ENCODE results near the gene IRAK2.

Gene IRAK2

DNA sequence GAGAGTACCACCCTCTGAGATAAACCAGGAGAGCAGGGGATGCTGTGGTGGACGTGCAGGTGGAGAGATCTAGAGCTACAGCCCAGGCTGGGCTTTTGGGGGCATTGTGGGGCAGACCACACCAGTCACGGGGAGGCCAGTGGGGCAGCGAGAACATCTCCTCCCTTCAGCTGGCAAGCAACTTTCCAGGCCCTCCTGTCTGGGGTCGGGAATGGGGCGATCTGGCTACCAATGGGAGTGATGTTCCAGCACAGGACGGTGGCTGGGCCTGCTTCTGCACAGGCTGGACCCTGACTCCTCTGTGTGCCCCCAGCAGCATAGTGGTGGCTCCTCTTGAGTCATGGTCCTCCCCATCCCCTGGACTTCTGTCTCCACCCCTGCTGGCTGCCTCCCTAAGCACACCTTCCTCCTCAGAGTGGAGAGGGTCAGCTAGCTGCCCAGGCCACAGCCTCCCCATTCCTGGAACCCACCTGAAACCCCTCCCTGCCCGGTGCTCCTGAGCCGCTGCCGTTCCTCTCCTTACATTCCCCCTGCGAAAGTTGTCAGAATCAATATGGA is 16.1 kb downstream of the IRAK2 start:
- Histone ChIP-seq H3K9ac (ENCODE audit: low read length) (peak overlapping the region; percentile 36), H3K27me3 (ENCODE audit: insufficient read depth, low read length) (no peaks in the 10 kb centered on the region), H3K79me2 (ENCODE audit: insufficient read depth, low read length) (no peaks in the 10 kb centered on the region), H3K9me2 (ENCODE audit: low read depth, low read length) (no peaks in the 10 kb centered on the region), H3K4me1 (ENCODE audit: insufficient read depth, low read length, severe bottlenecking) (peaks cover 52% of the 10 kb centered on the region), H3F3A (ENCODE audit: insufficient read depth, low read length) (no peaks in the 10 kb centered on the region), H3K4me2 (ENCODE audit: low read length) (peak overlapping the region; percentile 51), H3K9me3 (ENCODE audit: low read length) (no peaks in the 10 kb centered on the region), H3K4me3 (ENCODE audit: low read depth, low read length, poor library complexity, severe bottlenecking) (peak overlapping the region; percentile 20), H3K36me3 (ENCODE audit: insufficient read depth, low read length) (peaks cover 42% of the 10 kb centered on the region; the same call in 1 of the 2 replicates), H4K20me1 (ENCODE audit: insufficient read depth, low read length) (no peaks in the 10 kb centered on the region), H3K27ac (ENCODE audit: low read depth, low read length, poor library complexity, severe bottlenecking) (peak overlapping the region; percentile 92), H2AFZ (ENCODE audit: low read length) (no peak overlapping the region)
- TF ChIP-seq EZH2 (IDR thresholded peaks at IDR 0.05; ENCODE audit: borderline replicate concordance, low read length) = no peak
- TF ChIP-seq, protein P1, sequence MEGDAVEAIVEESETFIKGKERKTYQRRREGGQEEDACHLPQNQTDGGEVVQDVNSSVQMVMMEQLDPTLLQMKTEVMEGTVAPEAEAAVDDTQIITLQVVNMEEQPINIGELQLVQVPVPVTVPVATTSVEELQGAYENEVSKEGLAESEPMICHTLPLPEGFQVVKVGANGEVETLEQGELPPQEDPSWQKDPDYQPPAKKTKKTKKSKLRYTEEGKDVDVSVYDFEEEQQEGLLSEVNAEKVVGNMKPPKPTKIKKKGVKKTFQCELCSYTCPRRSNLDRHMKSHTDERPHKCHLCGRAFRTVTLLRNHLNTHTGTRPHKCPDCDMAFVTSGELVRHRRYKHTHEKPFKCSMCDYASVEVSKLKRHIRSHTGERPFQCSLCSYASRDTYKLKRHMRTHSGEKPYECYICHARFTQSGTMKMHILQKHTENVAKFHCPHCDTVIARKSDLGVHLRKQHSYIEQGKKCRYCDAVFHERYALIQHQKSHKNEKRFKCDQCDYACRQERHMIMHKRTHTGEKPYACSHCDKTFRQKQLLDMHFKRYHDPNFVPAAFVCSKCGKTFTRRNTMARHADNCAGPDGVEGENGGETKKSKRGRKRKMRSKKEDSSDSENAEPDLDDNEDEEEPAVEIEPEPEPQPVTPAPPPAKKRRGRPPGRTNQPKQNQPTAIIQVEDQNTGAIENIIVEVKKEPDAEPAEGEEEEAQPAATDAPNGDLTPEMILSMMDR (IDR thresholded peaks at IDR 0.05; ENCODE audit: low read length) = no peak

DNA sequence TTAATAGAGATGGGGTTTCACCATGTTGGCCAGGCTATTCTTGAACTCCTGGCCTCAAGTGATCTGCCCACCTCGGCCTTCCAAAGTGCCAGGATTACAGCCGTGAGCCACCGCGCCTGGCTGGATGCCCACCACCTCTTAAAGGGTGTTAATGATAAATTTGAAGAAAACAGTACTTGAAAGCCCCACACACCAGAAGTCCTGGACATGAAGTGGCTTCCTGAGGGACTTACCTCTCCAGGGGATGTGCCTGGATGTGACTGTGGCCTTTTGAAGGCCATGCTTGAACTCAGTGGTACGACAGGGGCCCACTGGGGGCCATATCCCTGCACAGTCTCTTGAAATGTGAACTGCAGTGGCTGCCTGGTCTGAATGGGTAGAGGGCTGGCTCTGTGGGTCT is 18.2 kb downstream of the IRAK2 start:
- Histone ChIP-seq H3K36me3 (ENCODE audit: insufficient read depth, low read length) (peaks cover 40% of the 10 kb centered on the region; the same call in 1 of the 2 replicates), H3K27ac (ENCODE audit: low read depth, low read length, poor library complexity, severe bottlenecking) (peak overlapping the region; percentile 92), H3K4me3 (ENCODE audit: low read depth, low read length, poor library complexity, severe bottlenecking) (no peak overlapping the region), H3K9me3 (ENCODE audit: low read length) (no peaks in the 10 kb centered on the region), H3K9ac (ENCODE audit: low read length) (no peak overlapping the region), H3K9me2 (ENCODE audit: low read depth, low read length) (no peaks in the 10 kb centered on the region), H3K27me3 (ENCODE audit: insufficient read depth, low read length) (no peaks in the 10 kb centered on the region), H4K20me1 (ENCODE audit: insufficient read depth, low read length) (no peaks in the 10 kb centered on the region), H3K4me1 (ENCODE audit: insufficient read depth, low read length, severe bottlenecking) (peaks cover 56% of the 10 kb centered on the region), H3K79me2 (ENCODE audit: insufficient read depth, low read length) (no peaks in the 10 kb centered on the region), H3F3A (ENCODE audit: insufficient read depth, low read length) (no peaks in the 10 kb centered on the region), H3K4me2 (ENCODE audit: low read length) (no peak overlapping the region), H2AFZ (ENCODE audit: low read length) (no peak overlapping the region)
- TF ChIP-seq EZH2 (IDR thresholded peaks at IDR 0.05; ENCODE audit: borderline replicate concordance, low read length) = no peak

DNA sequence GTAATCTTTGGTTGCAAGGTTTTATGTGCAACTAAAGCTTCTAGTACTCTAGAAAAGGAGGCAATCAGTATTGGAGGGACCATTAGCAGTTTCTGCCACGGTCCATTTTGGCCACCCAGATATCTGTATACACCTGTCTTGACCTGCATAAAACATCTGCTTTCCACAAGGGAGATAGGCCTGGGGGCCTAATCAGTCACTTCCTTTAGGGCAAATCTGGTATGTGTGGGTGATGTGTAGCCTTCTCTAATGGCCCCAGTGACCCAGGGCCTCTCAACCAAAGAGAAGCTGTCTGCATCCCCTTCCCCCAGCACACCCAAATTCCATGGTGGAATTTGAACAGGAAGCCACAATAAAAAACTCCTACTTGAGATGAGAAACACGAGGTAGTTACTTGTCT is 19.5 kb downstream of the IRAK2 start:
- H3K27ac ChIP-seq (ENCODE audit: low read depth, low read length, poor library complexity, severe bottlenecking) = peak overlapping the region; percentile 74
- no peaks in the 10 kb centered on the region for H4K20me1 ChIP-seq (ENCODE audit: insufficient read depth, low read length)
- H3K9me3 ChIP-seq (ENCODE audit: low read length) = no peaks in the 10 kb centered on the region
- H3K4me3 ChIP-seq (ENCODE audit: low read depth, low read length, poor library complexity, severe bottlenecking) = no peak overlapping the region
- H3K79me2 ChIP-seq (ENCODE audit: insufficient read depth, low read length) = no peaks in the 10 kb centered on the region
- no peak overlapping the region for H3K4me2 ChIP-seq (ENCODE audit: low read length)
- H3F3A ChIP-seq (ENCODE audit: insufficient read depth, low read length) = no peaks in the 10 kb centered on the region
- H3K36me3 ChIP-seq (ENCODE audit: insufficient read depth, low read length) = peaks cover 34% of the 10 kb centered on the region; the same call in 1 of the 2 replicates
- H3K9me2 ChIP-seq (ENCODE audit: low read depth, low read length) = no peaks in the 10 kb centered on the region
- no peaks in the 10 kb centered on the region for H3K27me3 ChIP-seq (ENCODE audit: insufficient read depth, low read length)
- peaks cover 58% of the 10 kb centered on the region for H3K4me1 ChIP-seq (ENCODE audit: insufficient read depth, low read length, severe bottlenecking)
- H2AFZ ChIP-seq (ENCODE audit: low read length) = no peak overlapping the region
- no peak overlapping the region for H3K9ac ChIP-seq (ENCODE audit: low read length)
- TF ChIP-seq, protein P1 (IDR thresholded peaks at IDR 0.05; ENCODE audit: low read length) = no peak
- TF ChIP-seq EZH2 (IDR thresholded peaks at IDR 0.05; ENCODE audit: borderline replicate concordance, low read length) = no peak

Measured in OCI-LY1 (cell line).